Measurements from ENCODE around the gene CRISPLD2.
A peak's percentile ranks its signal among the peaks of the same experiment; 100 is the strongest.

The CRISPLD2 gene

GRCh38 chr16:84836967-84837366 is 17.2 kb downstream of the CRISPLD2 start:
- H3K4me3 ChIP-seq (ENCODE audit: low read length), result no peak overlapping the region
- no peak for DNase-seq (ENCODE audit: low read depth)
- TF ChIP-seq CTCF (IDR thresholded peaks at IDR 0.05; ENCODE audit: insufficient read depth, low read depth, low read length, missing control alignments), result no peak

- TF ChIP-seq CTCF (IDR thresholded peaks at IDR 0.05; ENCODE audit: insufficient read depth, low read depth, low read length, missing control alignments), result no peak
- no peak for DNase-seq (ENCODE audit: low read depth)
Observed at GRCh38 chr16:84838383-84838948, 18.7 kb downstream of the CRISPLD2 start.

GRCh38 chr16:84839054-84839453 is 19.3 kb downstream of the CRISPLD2 start:
- TF ChIP-seq CTCF (IDR thresholded peaks at IDR 0.05; ENCODE audit: insufficient read depth, low read depth, low read length, missing control alignments), result no peak
- no peak overlapping the region for H3K4me3 ChIP-seq (ENCODE audit: low read length)
- peak; percentile 27 for DNase-seq (ENCODE audit: low read depth)

More at GRCh38 chr16:84838383-84838948, 18.7 kb downstream of the CRISPLD2 start:
- no peak overlapping the region for H3K4me3 ChIP-seq (ENCODE audit: low read length)

- no peak for TF ChIP-seq CTCF (IDR thresholded peaks at IDR 0.05; ENCODE audit: insufficient read depth, low read depth, low read length, missing control alignments)
- no peak overlapping the region for H3K4me3 ChIP-seq (ENCODE audit: low read length)
- DNase-seq (ENCODE audit: low read depth), result no peak
Observed at GRCh38 chr16:84839956-84840355, 20.2 kb downstream of the CRISPLD2 start.

GRCh38 chr16:84840687-84841627 is 21.2 kb downstream of the CRISPLD2 start:
- no peak for DNase-seq (ENCODE audit: low read depth)
- H3K4me3 ChIP-seq (ENCODE audit: low read length), result no peak overlapping the region
- no peak for TF ChIP-seq CTCF (IDR thresholded peaks at IDR 0.05; ENCODE audit: insufficient read depth, low read depth, low read length, missing control alignments)

- H3K4me3 ChIP-seq (ENCODE audit: low read length), result peak overlapping the region; percentile 17
- DNase-seq (ENCODE audit: low read depth), result peak; percentile 75
- no peak for TF ChIP-seq CTCF (IDR thresholded peaks at IDR 0.05; ENCODE audit: insufficient read depth, low read depth, low read length, missing control alignments)
Observed at GRCh38 chr16:84841787-84842300, 22.1 kb downstream of the CRISPLD2 start.

Measured in epithelial cell of esophagus (primary cell).